ENCODE results near the gene MT1B. TPM values are rescaled to one million over a fixed set of nuclear protein-coding genes. Genes with fewer than 3 reads are reported as not detected.

The MT1B gene
- total and polyA plus RNA-seq, 2 of the 13 experiments (the other 11 are each of a cell fraction or from before 2014, with no cell fraction given): 0.89 TPM; not detected in 1

- TF ChIP-seq TARDBP (CRISPR knock-in tag; IDR thresholded peaks at IDR 0.05): peak; percentile 88
- no peak for TF ChIP-seq YY1 (IDR thresholded peaks at IDR 0.05; ENCODE audit: insufficient read depth, insufficient replicate concordance, low read depth, low read length)
- no peak for TF ChIP-seq ZNF230 (CRISPR knock-in tag; IDR thresholded peaks at IDR 0.05)
- TF ChIP-seq GATAD2A (CRISPR knock-in tag; IDR thresholded peaks at IDR 0.05): peak; percentile 96
- no peak for TF ChIP-seq ZNF382 (CRISPR knock-in tag; IDR thresholded peaks at IDR 0.05; ENCODE audit: borderline replicate concordance)
- no peak for TF ChIP-seq USF2 (IDR thresholded peaks at IDR 0.05; ENCODE audit: low read depth, low read length)
- no peak for TF ChIP-seq USF2 (CRISPR knock-in tag; IDR thresholded peaks at IDR 0.05; ENCODE audit: borderline replicate concordance)
- TF ChIP-seq NFATC3 (CRISPR knock-in tag; IDR thresholded peaks at IDR 0.05): no peak
- TF ChIP-seq ZNF564 (CRISPR knock-in tag; IDR thresholded peaks at IDR 0.05): peak; percentile 77; the same call in 1 of the 2 replicates
- TF ChIP-seq ATF6 (CRISPR knock-in tag; conservative IDR thresholded peaks at IDR 0.05): no peak
- TF ChIP-seq GMEB2 (CRISPR knock-in tag; IDR thresholded peaks at IDR 0.05; ENCODE audit: low read depth): no peak
- peak; percentile 56; the same call in 1 of the 2 replicates for TF ChIP-seq ZBTB4 (CRISPR knock-in tag; IDR thresholded peaks at IDR 0.05; ENCODE audit: borderline replicate concordance)
- TF ChIP-seq ZNF850 (CRISPR knock-in tag; conservative IDR thresholded peaks at IDR 0.05): peak; percentile 72; the same call in 1 of the 2 replicates
- TF ChIP-seq TCF12 (IDR thresholded peaks at IDR 0.05): no peak
- no peak for TF ChIP-seq TCF12 (CRISPR knock-in tag; IDR thresholded peaks at IDR 0.05)
- TF ChIP-seq SAP130 (CRISPR knock-in tag; IDR thresholded peaks at IDR 0.05; ENCODE audit: low read depth): peak; percentile 89
- peak; percentile 59; the same call in 1 of the 2 replicates for TF ChIP-seq FOXK2 (IDR thresholded peaks at IDR 0.05)
- TF ChIP-seq U2AF2 (IDR thresholded peaks at IDR 0.05; ENCODE audit: low read depth, low read length): no peak
- TF ChIP-seq CBX5 (CRISPR knock-in tag; IDR thresholded peaks at IDR 0.05; ENCODE audit: borderline replicate concordance): peak; percentile 82; the same call in 1 of the 2 replicates
- TF ChIP-seq SP1 (IDR thresholded peaks at IDR 0.05): no peak
- TF ChIP-seq SP1 (CRISPR knock-in tag; IDR thresholded peaks at IDR 0.05): peak; percentile 41; the same call in 1 of the 2 replicates
- 0 out of 2 replicates have a peak, but pooled peaks have one; percentile 1 for TF ChIP-seq MAFF (IDR thresholded peaks at IDR 0.05; ENCODE audit: low read depth, low read length)
- TF ChIP-seq TP53 (CRISPR knock-in tag; conservative IDR thresholded peaks at IDR 0.05): peak; percentile 55; the same call in 1 of the 2 replicates
- TF ChIP-seq ASH2L (IDR thresholded peaks at IDR 0.05; ENCODE audit: insufficient read length, low read depth, low read length): peak; percentile 48
Observed at GRCh38 chr16:56607109-56607618, 44.5 kb upstream of the MT1B start (continued).
